GM19240 (cell line): ENCODE measurements around the gene WDR4.
"Not testable (repeated sequence)": the region's sequence is repeated elsewhere in the genome, so short reads cannot be mapped to it uniquely, and the experiment has no call there.

Experiments
- DNase-seq: peaks from one replicate; pipeline ENCODE4 v3.0.0; 2011; ENCODE audit warnings: low spot score; ENCODE audit not compliant: insufficient read length

WDR4 gene

DNA sequence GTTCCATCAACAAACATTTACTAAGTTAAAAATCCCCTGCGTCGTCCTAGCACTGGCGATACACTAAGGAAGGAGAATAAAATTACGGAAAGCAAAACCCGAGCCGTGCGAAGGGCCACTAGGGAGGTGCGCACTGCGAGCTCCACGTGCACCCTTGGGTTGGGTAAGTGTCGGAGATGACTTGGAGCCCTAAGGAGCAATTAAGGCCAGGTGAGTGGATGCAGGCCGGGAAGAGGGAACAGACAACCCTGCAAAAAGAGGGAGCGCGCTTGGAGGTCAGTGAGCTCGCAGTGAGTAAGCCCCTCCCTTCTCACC, 704 bp downstream of the WDR4 start:
- no peak for DNase-seq

DNA sequence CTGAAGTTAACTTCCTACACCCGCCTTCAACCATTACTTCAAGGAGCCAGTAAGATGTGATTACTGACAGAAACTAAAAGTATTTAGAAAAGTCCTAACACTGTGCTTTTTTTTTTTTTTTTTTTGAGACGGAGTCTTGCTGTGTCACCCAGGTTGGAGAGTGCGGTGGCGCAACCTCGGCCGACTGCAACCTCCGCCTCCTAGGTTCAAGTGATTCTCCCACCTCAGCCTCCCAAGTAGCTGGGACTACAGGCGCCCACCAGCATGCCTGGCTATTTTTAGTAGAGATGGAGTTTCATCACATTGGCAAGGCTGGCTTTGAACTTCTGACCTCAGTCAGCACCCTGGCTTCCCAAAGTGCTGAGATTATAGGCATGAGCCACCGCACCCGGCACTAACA, 3.5 kb downstream of the WDR4 start:
- DNase-seq = not testable (repeated sequence)

GRCh38 chr21:42873096-42873495, 6.2 kb downstream of the WDR4 start:
- no peak for DNase-seq

- no peak for DNase-seq
Observed at GRCh38 chr21:42868196-42868595, 11.1 kb downstream of the WDR4 start.

DNA sequence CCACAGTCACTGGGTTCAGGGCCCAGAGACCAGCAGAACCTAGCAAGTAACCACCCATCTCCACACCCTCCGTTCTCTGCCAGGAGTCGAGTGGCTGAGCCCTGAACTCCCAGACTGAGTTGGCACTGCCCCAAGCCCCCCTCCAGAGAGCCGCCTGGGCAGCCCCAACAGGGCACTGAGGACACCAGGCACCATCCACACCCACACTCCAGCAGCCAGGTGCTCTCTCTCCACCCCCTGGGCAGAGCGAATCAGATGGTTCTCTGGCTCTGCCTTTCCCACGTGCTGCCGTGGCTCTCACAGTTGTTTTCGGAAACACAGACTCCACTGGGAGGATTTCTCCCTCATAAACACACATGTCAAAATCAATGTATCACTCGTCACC, 13.6 kb downstream of the WDR4 start:
- no peak for DNase-seq

GRCh38 chr21:42864815-42865775, 14.2 kb downstream of the WDR4 start:
- no peak for DNase-seq

DNA sequence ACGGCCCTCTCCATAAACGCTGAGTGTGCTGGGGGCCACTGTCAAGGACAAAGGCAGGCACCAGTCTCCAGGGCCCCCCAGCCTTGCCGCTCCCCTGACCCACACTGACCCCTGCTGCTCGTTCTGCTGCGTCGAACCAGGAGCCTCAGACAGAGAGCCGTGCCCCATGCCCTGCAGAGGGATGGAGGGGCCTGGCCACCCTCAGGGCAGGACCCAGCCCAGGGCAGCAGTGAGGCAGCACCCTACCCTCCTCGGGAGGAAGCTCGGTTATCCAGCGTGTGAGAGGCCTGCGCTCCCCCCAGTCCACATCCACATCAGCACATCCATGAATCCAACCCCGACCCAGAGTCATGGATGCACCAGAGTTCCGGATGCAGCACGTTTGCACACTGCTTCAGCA, 15.1 kb downstream of the WDR4 start:
- DNase-seq = no peak

DNA sequence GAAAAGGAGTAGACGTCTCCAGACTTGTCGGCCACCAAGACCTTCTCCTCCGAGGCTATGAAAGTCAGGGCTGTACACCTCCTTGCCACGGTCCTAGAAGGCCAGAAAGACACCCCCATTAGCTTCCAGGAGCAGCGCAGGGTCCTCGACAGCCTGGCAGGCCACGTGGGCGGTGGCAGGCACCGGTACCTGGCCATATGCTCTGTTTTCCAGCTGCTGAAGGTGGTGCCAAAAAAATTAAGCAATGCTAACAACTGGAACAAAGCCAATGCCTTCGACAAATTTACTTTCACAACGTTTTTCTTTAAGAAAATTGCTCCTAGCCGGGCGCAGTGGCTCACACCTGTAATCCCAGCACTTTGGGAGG, 15.9 kb downstream of the WDR4 start:
- DNase-seq = no peak

- DNase-seq = no peak
Observed at GRCh38 chr21:42862774-42863503, 16.4 kb downstream of the WDR4 start.

GRCh38 chr21:42861848-42862400, 17.4 kb downstream of the WDR4 start:
- DNase-seq = no peak

- no peak for DNase-seq
Observed at GRCh38 chr21:42861311-42861847, 18.0 kb downstream of the WDR4 start.

DNA sequence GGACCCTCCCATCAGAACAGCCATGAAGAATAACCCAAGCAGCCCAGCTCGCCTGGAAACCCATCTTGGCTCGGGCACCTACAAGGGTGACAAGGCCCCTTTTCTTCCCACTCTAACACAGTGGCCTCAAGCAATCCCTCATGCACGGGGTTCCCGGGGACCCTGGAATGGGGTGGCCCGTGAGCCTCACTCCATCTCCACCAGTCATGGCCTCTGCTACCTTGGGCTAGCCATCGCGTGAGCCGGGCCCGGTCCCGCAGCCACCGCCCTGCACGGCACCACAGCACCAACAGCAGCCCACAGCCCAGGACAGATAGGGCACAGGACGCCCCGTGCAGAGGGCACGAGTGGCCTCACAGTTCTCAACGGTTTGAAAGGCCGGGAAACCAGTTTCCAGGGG, 19.0 kb downstream of the WDR4 start:
- DNase-seq = no peak

- no peak for DNase-seq
Observed at GRCh38 chr21:42859891-42860230, 19.5 kb downstream of the WDR4 start.

DNA sequence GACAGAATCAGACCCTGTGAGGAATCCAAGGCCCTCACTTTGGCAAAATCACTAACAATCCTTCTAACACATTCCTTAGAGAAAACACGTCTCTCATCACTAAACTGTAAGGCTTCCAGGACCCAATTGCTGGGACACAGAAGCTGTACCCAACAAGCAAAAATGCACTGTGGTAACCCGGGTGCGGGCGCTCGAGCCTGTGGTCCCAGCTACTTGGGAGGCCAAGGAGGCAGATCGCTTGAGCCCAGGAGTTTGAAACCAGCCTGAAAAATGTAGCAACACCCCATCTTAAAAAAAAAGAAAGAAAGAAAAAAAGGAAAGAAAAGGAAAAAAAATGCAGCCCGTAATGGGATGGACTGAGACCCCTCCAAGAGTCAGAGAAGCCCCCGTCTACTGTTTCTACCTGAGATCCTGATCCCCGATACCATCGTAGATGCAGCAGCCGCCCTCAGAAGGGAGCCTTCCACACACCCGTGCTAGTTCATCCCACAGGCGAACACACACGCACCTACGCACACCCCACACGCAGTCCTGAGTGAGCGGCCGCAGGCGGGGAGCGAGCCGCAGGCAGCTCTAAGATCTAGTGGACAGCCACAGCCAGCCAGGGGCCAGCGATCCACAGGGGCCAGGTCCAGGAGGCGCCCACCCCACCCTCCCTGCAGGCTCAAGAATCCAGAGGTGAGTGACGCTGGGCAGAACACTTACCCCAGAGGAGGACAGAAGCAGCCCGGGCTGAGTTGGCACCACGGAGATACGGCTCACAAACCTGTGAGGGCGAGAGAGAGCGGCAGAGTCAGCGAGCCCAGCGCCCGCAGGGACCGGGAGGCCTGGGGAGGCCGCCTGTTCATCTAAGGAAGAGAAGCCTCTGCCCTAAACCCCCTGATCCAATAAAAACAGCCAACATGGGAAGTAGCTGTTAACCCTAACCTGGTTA, 20.1 kb downstream of the WDR4 start:
- DNase-seq = no peak

DNA sequence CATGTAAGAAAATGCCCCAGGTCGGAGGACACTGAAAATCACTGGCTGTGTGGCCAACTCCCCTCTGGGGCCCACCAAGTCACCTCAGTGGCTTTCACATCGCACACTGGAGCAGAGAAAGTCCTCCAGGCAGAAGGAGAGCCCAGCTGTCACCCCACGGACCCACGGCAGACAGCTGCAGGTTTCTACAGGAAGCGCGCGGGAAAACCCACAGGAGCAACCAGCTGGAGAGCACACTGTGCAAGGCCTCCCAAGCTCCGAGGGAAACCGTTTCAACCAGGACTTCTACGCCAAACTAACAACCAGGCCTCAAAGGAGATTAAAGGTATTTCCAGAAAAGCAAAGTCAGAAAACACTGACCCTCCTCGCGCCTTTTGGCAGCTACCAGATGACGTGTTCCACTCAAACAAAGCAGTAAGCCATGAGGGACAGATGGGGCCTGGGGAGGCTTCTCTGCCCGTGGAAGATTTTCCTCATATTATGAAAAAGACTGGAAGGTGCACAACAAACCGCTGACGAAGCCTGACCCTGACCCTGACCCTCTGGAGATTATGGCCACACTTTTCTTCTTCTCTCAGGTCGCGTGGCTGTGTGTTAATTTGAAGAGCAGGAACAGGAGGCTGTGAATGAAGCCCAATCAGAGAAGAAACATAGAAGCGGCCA, 21.0 kb downstream of the WDR4 start:
- no peak for DNase-seq

DNA sequence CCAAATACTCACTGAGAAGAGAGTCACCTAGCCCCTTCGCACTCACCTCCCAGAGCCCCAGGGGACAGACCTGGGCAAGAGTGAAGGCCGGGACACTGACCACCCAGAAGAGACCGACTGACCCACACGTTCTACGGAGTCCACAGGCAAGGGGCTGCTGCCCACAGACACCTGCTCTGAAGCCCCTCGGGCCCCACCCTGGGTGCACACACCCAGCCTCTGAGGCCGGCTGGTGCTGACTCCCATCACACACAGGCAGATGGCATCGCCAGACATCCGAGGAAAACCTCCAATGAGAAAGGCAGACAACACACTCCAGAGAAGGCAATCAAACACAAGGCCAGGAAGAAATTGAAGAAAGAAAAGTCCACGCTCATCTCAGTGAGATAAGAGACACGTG, 22.1 kb downstream of the WDR4 start:
- DNase-seq = no peak

DNA sequence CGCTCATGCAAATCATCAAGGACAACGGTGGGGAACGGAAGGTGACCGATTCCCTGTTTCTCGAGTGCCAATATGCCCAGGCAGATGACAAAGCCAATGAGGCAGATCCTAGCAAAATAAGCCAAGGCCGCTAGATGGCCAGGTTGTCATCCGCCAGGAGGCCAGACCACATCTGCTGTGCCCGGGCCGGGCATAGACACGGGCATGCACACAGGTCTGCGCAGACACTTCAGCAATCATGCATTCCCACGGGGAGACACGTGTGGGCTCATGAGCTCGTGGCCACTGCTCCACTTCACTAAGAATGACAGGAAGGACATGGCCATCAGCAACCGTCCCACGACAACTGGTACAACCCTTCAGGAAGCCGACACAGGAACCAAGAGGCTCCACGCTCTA, 23.4 kb downstream of the WDR4 start:
- no peak for DNase-seq

DNA sequence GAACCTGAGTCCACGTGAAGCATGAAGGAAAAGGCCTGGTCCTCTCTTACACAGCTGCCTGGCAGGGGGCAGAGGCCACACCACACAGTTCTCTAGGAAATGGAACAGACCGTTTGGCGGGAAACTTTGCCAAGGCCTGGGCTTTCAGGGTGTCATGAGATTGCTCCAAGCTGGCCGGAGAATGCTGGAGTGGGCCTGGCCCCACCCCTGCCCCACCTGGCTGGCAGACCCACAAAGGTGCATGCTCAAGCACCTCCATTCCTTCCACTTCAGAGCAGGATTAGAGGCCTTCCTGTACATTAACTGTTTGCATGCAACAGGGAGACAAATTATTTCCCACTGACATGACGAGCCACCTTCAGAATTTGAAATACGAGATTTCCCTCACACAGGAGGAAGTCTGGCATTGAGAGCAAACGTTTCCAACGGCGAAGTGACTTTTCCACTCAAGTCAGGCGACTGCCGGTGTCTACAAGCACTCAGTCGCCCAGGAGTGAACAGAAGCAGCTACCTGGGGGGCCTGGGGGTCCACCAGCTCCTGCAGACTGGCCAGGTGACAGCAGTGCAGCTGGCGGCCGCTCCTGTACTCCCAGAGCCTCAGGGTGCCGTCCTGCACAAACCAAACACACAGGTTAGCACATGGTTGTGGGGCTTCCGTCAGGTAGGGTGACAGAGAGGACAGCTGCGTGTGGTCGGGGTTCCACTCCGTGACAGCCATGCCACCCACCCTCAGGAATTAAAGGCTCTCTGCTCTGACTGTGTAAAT, 24.0 kb downstream of the WDR4 start:
- DNase-seq = no peak

DNA sequence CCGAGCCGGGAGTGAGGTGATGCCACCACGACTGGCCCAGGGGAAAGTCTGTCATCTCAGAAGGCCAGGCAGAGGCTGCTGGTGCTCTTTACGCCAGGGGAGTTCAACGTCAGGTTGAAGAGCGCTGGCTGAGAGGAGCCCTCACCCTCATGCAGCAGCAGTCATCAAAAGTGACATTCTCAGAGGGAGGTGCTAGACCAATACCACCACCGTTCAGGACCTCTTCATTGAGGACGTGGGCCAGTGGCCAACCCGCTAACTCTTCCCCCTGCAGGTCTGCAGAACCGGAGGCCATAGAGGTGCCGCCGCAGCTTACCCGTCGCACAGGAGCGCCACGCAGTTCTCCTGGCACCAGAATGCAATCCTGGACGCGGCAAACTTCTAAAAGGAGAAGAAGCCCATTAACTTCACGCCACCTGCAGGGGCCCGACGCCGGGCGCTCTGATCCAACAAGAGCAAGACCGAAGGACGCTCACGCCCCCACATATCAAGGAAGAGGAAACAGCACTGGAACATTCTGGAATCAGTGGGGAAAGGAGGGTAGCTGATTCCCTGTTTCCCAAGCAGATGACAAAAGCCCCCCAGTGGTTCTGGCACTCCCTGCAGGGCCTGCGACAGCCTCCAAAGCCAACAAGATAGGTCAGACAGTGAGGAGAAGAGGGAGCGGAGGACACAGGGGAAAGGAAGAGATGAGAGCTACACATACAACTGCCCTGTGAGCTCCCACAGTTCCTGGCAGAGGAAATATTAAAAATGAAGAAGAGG, 24.9 kb downstream of the WDR4 start:
- DNase-seq = no peak
